HG03432 (cell line): Measurements from ENCODE around the gene GUCY2D.
"Not testable (repeated sequence)": the region's sequence is repeated elsewhere in the genome, so short reads cannot be mapped to it uniquely, and the experiment has no call there.

ENCODE experiments used
- ATAC-seq: cut with Tn5 transposase; IDR thresholded peaks from one replicate; pipeline ENCODE4 v1.9.1; 2021; ENCODE audit warnings: mild to moderate bottlenecking, moderate library complexity; ENCODE audit not compliant: unreplicated experiment

The GUCY2D gene

DNA sequence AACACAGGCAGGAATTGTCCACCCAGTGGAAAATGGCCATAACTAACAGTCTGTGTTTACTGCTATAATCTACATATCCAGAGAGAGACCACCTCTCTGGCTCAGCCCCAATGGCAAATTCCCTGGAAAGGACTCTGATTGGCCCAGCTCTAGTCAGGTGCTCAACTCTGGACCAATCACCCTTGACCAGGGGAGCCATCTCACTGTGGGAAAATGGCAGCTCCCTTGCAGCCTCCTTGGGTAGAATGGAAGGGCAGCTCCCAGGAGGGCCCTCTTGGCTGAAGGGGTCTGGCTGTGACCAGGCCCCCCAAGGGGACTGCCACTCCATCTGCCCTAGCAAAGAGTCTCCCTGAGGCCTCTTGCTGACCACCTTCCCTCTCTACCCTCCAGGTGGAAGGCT, 39.6 kb downstream of the GUCY2D start:
- ATAC-seq = no peak

GRCh38 chr17:8044819-8045810, 42.7 kb downstream of the GUCY2D start:
- no peak for ATAC-seq

- no peak for ATAC-seq
Observed at GRCh38 chr17:8046306-8046928, 44.0 kb downstream of the GUCY2D start.

- no peak for ATAC-seq
Observed at GRCh38 chr17:8046929-8047768, 44.7 kb downstream of the GUCY2D start.

- ATAC-seq = no peak
Observed at GRCh38 chr17:8047769-8048110, 45.3 kb downstream of the GUCY2D start.

- ATAC-seq = no peak
Observed at GRCh38 chr17:8048236-8048635, 45.8 kb downstream of the GUCY2D start.

GRCh38 chr17:8048736-8049135, 46.3 kb downstream of the GUCY2D start:
- ATAC-seq = no peak

- no peak for ATAC-seq
Observed at GRCh38 chr17:8051831-8052230, 49.4 kb downstream of the GUCY2D start.

- no peak for ATAC-seq
Observed at GRCh38 chr17:8052256-8053252, 50.1 kb downstream of the GUCY2D start.

- ATAC-seq = no peak
Observed at GRCh38 chr17:8053600-8053999, 51.2 kb downstream of the GUCY2D start.

GRCh38 chr17:8055851-8056231, 53.4 kb downstream of the GUCY2D start:
- ATAC-seq = no peak

DNA sequence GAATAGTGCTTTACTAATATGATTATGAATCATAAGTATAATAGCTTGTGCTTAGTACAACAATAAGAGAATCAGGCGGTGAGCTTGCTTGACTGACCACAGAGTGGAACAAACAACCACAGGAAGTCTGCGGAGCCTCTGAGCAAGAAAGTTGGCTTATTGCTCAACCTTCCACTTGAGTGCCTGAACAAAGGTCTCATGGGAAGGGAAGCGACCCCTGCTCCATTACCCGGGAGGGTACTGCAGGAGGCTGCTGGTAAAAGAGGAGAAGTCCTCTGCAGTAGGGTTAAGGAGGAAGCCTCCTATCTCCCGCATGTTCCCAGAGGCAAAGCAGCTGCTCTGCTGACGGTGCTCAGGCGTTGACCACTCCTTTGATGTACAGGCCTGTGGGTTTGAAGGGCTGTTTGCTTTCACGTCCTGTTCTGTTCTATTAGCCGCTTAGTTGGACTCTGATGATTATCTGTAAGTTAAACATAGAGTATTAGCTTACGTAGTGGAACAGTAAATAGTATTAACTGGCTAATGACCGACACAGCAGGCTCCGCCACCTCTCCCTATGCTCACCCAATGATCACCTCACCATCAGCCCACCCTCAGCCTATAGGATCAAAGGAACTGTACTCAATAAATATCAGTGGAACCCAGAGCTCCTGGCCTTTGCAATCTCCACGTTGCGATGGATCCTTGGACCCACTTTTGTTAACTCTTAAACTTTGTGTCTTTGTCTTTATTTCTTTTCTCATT, 54.0 kb downstream of the GUCY2D start:
- ATAC-seq = no peak

DNA sequence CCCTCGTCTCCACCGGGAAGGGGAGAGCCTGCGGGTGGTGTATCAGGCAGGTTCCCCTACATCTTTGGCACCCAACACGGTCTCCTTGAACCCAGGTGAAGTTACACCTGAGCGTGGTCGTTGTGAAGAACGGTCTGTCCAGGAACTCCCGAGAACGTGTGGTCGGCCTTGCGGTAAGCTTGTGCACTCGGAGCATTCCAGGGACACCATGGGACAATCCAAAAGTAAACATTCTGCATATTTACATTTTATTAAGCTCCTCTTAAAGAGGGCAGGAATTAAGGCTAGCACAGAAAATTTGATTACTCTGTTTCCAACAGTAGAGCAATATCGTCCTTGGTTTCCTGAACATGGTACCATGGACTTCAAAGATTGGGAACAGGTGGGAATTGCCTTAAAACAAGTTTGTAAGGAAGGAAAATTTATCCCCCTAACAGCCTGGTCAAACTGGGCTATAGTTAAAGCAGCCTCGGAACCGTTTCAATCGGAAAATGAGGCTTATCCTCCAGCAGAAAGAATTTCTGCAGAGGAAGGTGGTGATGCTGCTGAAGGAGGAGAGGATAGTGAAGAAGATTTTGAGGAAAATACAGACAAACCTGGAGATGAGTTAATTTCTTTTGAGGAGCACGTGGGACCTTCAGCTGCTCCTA, 54.7 kb downstream of the GUCY2D start:
- no peak for ATAC-seq

- peak; percentile 39 for ATAC-seq
Observed at GRCh38 chr17:8057691-8058114, 55.3 kb downstream of the GUCY2D start.

DNA sequence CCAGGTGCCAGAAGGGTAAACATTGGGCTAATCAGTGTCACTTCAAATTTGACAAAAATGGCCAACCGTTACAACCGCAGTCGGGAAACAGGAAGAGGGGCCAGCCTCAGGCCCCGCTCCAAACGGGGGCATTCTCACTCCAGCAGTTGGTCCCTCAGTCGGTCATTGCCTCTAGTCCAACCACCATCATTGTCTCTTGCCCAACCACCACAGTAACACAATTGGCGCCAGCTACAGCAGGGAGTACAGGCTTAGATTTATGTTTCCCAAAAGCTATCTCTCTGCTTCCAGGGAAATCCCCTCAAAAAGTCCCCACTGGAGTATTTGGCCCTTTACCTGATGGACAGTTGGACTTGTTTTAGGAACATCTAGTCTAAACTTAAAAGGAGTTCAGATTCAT, 56.7 kb downstream of the GUCY2D start:
- no peak for ATAC-seq

DNA sequence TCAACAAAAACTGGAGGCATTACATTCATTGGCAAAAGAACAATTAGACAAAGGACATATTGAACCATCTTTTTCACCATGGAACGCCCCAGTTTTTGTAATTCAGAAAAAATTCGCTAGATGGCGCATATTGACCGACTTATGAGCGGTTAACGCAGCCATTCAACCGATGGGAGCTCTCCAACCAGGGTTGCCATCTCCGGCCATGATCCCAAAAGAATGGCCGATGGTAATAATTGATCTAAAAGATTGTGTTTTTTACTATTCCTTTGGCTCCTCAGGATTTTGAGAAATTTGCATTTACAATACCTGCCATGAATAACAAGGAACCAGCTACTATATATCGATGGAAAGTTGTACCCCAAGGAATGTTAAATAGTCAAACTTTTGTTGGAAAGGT, 57.9 kb downstream of the GUCY2D start:
- no peak for ATAC-seq

- ATAC-seq = not testable (repeated sequence)
Observed at GRCh38 chr17:8061851-8062250, 59.4 kb downstream of the GUCY2D start.

GRCh38 chr17:8062435-8062806, 60.0 kb downstream of the GUCY2D start:
- no peak for ATAC-seq
